H9 (cell line): ENCODE measurements around the gene NECAP2. TPM values are rescaled to one million over a fixed set of nuclear protein-coding genes. Genes with fewer than 3 reads are reported as not detected.
"Not testable (repeated sequence)": the region's sequence is repeated elsewhere in the genome, so short reads cannot be mapped to it uniquely, and the experiment has no call there.

Experiments
- DNase-seq: peaks from one replicate; pipeline ENCODE4 v3.0.0-alpha.2; 2017
- H2AFZ ChIP-seq: one replicate; pipeline ENCODE4 v1.6.1; 2013; ENCODE audit warnings: mild to moderate bottlenecking, low read length, control low read depth, moderate library complexity
- H2AK5ac ChIP-seq: 2 replicates; pipeline ENCODE4 v1.6.1; 2013; ENCODE audit warnings: low read length, control low read depth, mixed read lengths; ENCODE audit not compliant: insufficient read length
- H2BK120ac ChIP-seq: one replicate; pipeline ENCODE4 v1.6.1; 2013; ENCODE audit warnings: low read depth, mild to moderate bottlenecking, low read length, control low read depth, inconsistent platforms; ENCODE audit not compliant: poor library complexity, severe bottlenecking
- H2BK12ac ChIP-seq: 2 replicates; pipeline ENCODE4 v1.6.1; 2013; ENCODE audit warnings: low read length, control low read depth, mixed read lengths, low read depth; ENCODE audit not compliant: insufficient read length
- H2BK15ac ChIP-seq: 2 replicates; pipeline ENCODE4 v1.6.1; 2013; ENCODE audit warnings: low read depth, low read length, control low read depth
- H2BK20ac ChIP-seq: one replicate; pipeline ENCODE4 v1.6.1; 2013; ENCODE audit warnings: low read depth, mild to moderate bottlenecking, low read length, control low read depth, inconsistent platforms; ENCODE audit not compliant: poor library complexity, severe bottlenecking
- H2BK5ac ChIP-seq: 2 replicates; pipeline ENCODE4 v1.6.1; 2013; ENCODE audit warnings: low read length, control low read depth, mixed read lengths; ENCODE audit not compliant: insufficient read length
- H3K14ac ChIP-seq: 2 replicates; pipeline ENCODE4 v1.6.1; 2013; ENCODE audit warnings: low read length, control low read depth; ENCODE audit not compliant: insufficient read depth
- H3K18ac ChIP-seq: 2 replicates; pipeline ENCODE4 v1.6.1; 2013; ENCODE audit warnings: low read depth, mild to moderate bottlenecking, mixed read lengths, low read length, control low read depth; ENCODE audit not compliant: insufficient read length
- H3K23ac ChIP-seq: 2 replicates; pipeline ENCODE4 v1.6.1; 2013; ENCODE audit warnings: low read length, control low read depth, mixed read lengths, low read depth; ENCODE audit not compliant: insufficient read length
- H3K23me2 ChIP-seq: 2 replicates; pipeline ENCODE4 v1.6.1; 2013; ENCODE audit warnings: low read depth, mild to moderate bottlenecking, mixed read lengths, low read length, control low read depth; ENCODE audit not compliant: insufficient read length, poor library complexity, severe bottlenecking
- H3K27ac ChIP-seq: 2 replicates; pipeline ENCODE4 v1.5.1; 2013; ENCODE audit warnings: low read length, control low read depth, mixed read lengths, low read depth; ENCODE audit not compliant: insufficient read length
- H3K27me3 ChIP-seq: 2 replicates; pipeline ENCODE4 v1.6.1; 2013; ENCODE audit warnings: low read length, control low read depth, inconsistent platforms; ENCODE audit not compliant: insufficient read depth
- H3K4ac ChIP-seq: 2 replicates; pipeline ENCODE4 v1.6.1; 2013; ENCODE audit warnings: low read depth, mild to moderate bottlenecking, control low read depth, inconsistent platforms, low read length, moderate library complexity
- H3K4me1 ChIP-seq: 2 replicates; pipeline ENCODE4 v1.6.1; 2013; ENCODE audit warnings: low read length, control low read depth, inconsistent platforms; ENCODE audit not compliant: insufficient read depth
- H3K4me2 ChIP-seq: 2 replicates; pipeline ENCODE4 v1.6.1; 2013; ENCODE audit warnings: low read length, control low read depth, mixed read lengths; ENCODE audit not compliant: insufficient read length, insufficient read depth
- H3K56ac ChIP-seq: 2 replicates; pipeline ENCODE4 v1.6.1; 2013; ENCODE audit warnings: low read depth, mild to moderate bottlenecking, mixed read lengths, low read length, control low read depth; ENCODE audit not compliant: insufficient read length
- H3K79me1 ChIP-seq: 2 replicates; pipeline ENCODE4 v1.6.1; 2013; ENCODE audit warnings: low read depth, mild to moderate bottlenecking, moderate library complexity, low read length, control low read depth, inconsistent platforms; ENCODE audit not compliant: insufficient read depth, poor library complexity, severe bottlenecking
- H3K79me2 ChIP-seq: 2 replicates; pipeline ENCODE4 v1.6.1; 2013; ENCODE audit warnings: low read length, control low read depth, inconsistent platforms; ENCODE audit not compliant: insufficient read depth
- H3K9ac ChIP-seq: 2 replicates; pipeline ENCODE4 v1.6.1; 2013; ENCODE audit warnings: low read length, control low read depth, mixed read lengths; ENCODE audit not compliant: insufficient read length; ENCODE audit errors: extremely low read depth
- H3K9me3 ChIP-seq: one replicate; pipeline ENCODE4 v1.6.1; 2013; ENCODE audit warnings: low read depth, low read length, inconsistent platforms; ENCODE audit not compliant: control insufficient read depth
- H3T11ph ChIP-seq: one replicate; pipeline ENCODE4 v1.6.1; 2013; ENCODE audit warnings: mild to moderate bottlenecking, low read length, control low read depth, inconsistent platforms
- H4K20me1 ChIP-seq: one replicate; pipeline ENCODE4 v1.6.1; 2013; ENCODE audit not compliant: control insufficient read depth, insufficient read length, insufficient read depth
- H4K5ac ChIP-seq: 2 replicates; pipeline ENCODE4 v1.6.1; 2013; ENCODE audit warnings: low read depth, mild to moderate bottlenecking, mixed read lengths, low read length, control low read depth; ENCODE audit not compliant: insufficient read length
- H4K8ac ChIP-seq: replicated peaks from 2 replicates; pipeline ENCODE4 v1.6.1; 2013; ENCODE audit warnings: low read length, control low read depth, mixed read lengths, low read depth; ENCODE audit not compliant: insufficient read length
- H4K91ac ChIP-seq: 2 replicates; pipeline ENCODE4 v1.6.1; 2013; ENCODE audit warnings: low read depth, mild to moderate bottlenecking, moderate library complexity, mixed read lengths, low read length, control low read depth; ENCODE audit not compliant: insufficient read length
- H3K27ac Mint-ChIP-seq, 3 experiments: 2 replicates in 2 of 3; 3 replicates in 1 of 3; pipeline ENCODE4 v1.8.0; 2020 to 2021; ENCODE audit warnings: mixed read lengths in 3 of 3, mild to moderate bottlenecking in 1 of 3, moderate library complexity in 1 of 3
- H3K27me3 Mint-ChIP-seq: 2 replicates; pipeline ENCODE4 v1.8.0; 2021; ENCODE audit warnings: low read depth, mild to moderate bottlenecking, moderate library complexity, mixed read lengths
- H3K36me3 Mint-ChIP-seq, 3 experiments: 2 replicates in 2 of 3; 3 replicates in 1 of 3; pipeline ENCODE4 v1.8.0; 2020 to 2021; ENCODE audit warnings: low read depth in 3 of 3, mixed read lengths in 3 of 3; ENCODE audit not compliant: insufficient read depth in 1 of 3
- H3K4me1 Mint-ChIP-seq, 2 experiments: 2 replicates each; pipeline ENCODE4 v1.8.0; 2020; ENCODE audit warnings: mixed read lengths in 2 of 2
- H3K4me3 Mint-ChIP-seq, 2 experiments: 2 replicates in 1 of 2; 3 replicates in 1 of 2; pipeline ENCODE4 v1.8.0; 2020 to 2021; ENCODE audit warnings: mild to moderate bottlenecking in 2 of 2, mixed read lengths in 2 of 2, moderate library complexity in 1 of 2
- H3K9me3 Mint-ChIP-seq, 2 experiments: 2 replicates in 1 of 2; 3 replicates in 1 of 2; pipeline ENCODE4 v1.8.0; 2020; ENCODE audit warnings: mild to moderate bottlenecking in 2 of 2, mixed read lengths in 2 of 2, moderate library complexity in 1 of 2
- WGBS: extraction: QIAGEN DNeasy Blood & Tissue Kit; methylation state at CpG from one replicate; pipeline ENCODE4 v1.1.7; 2013; ENCODE audit warnings: missing lambda C conversion rate, low lambda C conversion rate, mixed read lengths; ENCODE audit not compliant: insufficient read length; ENCODE audit errors: extremely low coverage; 5-methylcytosine and 5-hydroxymethylcytosine counted together
- total RNA-seq: library from RNA; stranded (reverse); gene quantifications from 2 replicates; pipeline ENCODE4 v1.2.1, GENCODE V29; 2021
- TF ChIP-seq, protein P1 (sequence below): fragments of 200-600 bp; sonication (generic); conservative IDR thresholded peaks from 3 replicates; pipeline ENCODE4 v1.8.0; 2021; ENCODE audit warnings: antibody characterized with exemption, mild to moderate bottlenecking

Gene NECAP2
- total RNA-seq, 1 experiment from 2014 or later, result 33.2 TPM

DNA sequence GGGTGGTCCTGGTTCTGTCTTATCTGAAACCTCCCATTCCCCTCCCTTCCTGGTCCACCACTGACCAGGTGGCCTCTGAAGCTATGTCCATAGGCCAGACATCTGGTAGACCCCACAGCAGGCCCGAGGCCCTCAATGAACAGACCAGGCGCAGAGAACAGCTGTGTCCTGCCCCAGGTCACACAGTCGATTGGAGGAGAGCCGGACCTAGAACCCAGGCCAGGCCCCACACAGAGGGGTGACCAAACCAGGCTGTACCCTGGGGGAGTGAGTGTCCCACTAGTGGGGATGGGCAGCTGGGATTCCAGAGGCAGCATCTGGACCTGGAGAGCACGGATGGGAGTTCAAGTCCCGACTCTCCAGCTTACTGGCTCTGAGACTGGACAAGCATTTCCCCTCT lies 44.4 kb downstream of the NECAP2 start:
- Histone ChIP-seq H4K8ac (no peak overlapping the region), H3T11ph (no peak overlapping the region), H3K4ac (no peak overlapping the region), H3K18ac (no peak overlapping the region), H3K4me1 (no peaks in the 10 kb centered on the region), H2AK5ac (no peak overlapping the region), H2BK5ac (no peak overlapping the region), H3K27me3 (no peaks in the 10 kb centered on the region), H4K20me1 (no peaks in the 10 kb centered on the region), H3K4me2 (no peak overlapping the region), H2BK20ac (no peak overlapping the region), H2BK15ac (no peak overlapping the region), H3K9me3 (no peaks in the 10 kb centered on the region), H4K5ac (no peak overlapping the region), H3K23me2 (no peaks in the 10 kb centered on the region), H2BK12ac (no peak overlapping the region), H3K23ac (no peak overlapping the region), H4K91ac (no peak overlapping the region), H3K14ac (no peak overlapping the region), H2BK120ac (no peak overlapping the region), H3K9ac (no peak overlapping the region), H3K79me2 (no peaks in the 10 kb centered on the region), H2AFZ (no peak overlapping the region), H3K56ac (no peak overlapping the region), H3K27ac (no peak overlapping the region), H3K79me1 (no peaks in the 10 kb centered on the region)
- no CpG with 5 or more reads among the region's 6 CpGs for WGBS
- Mint-ChIP-seq H3K4me1 (no peaks in the 10 kb centered on the region), H3K9me3 (no peaks in the 10 kb centered on the region; a peak in 1 of 5 replicates), H3K36me3 (peaks cover 8 to 52% (median 38%) of the 10 kb centered on the region in 3 experiments), H3K4me3 (no peak overlapping the region), H3K27me3 (no peaks in the 10 kb centered on the region), H3K27ac (peak overlapping the region in 1 of 3 experiments; percentile 47; a peak in 1 of 7 replicates)
- DNase-seq, result no peak
- TF ChIP-seq, protein P1, sequence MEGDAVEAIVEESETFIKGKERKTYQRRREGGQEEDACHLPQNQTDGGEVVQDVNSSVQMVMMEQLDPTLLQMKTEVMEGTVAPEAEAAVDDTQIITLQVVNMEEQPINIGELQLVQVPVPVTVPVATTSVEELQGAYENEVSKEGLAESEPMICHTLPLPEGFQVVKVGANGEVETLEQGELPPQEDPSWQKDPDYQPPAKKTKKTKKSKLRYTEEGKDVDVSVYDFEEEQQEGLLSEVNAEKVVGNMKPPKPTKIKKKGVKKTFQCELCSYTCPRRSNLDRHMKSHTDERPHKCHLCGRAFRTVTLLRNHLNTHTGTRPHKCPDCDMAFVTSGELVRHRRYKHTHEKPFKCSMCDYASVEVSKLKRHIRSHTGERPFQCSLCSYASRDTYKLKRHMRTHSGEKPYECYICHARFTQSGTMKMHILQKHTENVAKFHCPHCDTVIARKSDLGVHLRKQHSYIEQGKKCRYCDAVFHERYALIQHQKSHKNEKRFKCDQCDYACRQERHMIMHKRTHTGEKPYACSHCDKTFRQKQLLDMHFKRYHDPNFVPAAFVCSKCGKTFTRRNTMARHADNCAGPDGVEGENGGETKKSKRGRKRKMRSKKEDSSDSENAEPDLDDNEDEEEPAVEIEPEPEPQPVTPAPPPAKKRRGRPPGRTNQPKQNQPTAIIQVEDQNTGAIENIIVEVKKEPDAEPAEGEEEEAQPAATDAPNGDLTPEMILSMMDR, result no peak

DNA sequence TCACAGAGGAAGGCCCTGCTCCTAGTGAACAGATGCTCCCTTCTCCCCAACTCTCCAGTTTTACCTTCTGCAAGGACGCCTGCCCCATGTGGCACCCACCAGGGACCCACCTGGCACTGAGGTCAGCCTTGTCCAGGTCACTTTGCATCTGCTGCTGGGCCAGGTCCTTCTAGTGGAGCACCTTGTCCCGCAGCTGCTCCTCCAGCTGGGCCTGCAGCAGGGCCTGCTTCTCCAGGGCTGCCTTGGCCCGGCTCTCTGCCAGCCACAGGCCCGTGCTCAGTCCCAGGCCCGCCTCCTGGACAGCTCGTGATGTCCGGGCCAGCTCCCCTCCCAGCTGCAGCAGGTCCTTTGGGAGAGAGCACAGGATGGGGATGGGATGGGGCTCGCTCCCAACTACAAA lies 45.8 kb downstream of the NECAP2 start:
- H3K27me3 Mint-ChIP-seq, H3K9me3 ChIP-seq, H3K4me1 ChIP-seq, H4K91ac ChIP-seq, H3K79me2 ChIP-seq, H4K8ac ChIP-seq, H3K9me3 Mint-ChIP-seq, H3T11ph ChIP-seq, H3K79me1 ChIP-seq, H3K18ac ChIP-seq, H2BK20ac ChIP-seq, H4K20me1 ChIP-seq, H3K4me2 ChIP-seq, H2BK15ac ChIP-seq, H3K23me2 ChIP-seq, H2BK120ac ChIP-seq, H3K27me3 ChIP-seq, H4K5ac ChIP-seq, H2BK5ac ChIP-seq, H2AK5ac ChIP-seq, H3K27ac Mint-ChIP-seq, H3K4me3 Mint-ChIP-seq, H3K4me1 Mint-ChIP-seq, H3K4ac ChIP-seq, H2BK12ac ChIP-seq, H2AFZ ChIP-seq, H3K27ac ChIP-seq, H3K14ac ChIP-seq, H3K9ac ChIP-seq, H3K56ac ChIP-seq, DNase-seq, H3K23ac ChIP-seq: not testable (repeated sequence)
- H3K36me3 Mint-ChIP-seq, result peaks cover 8 to 39% (median 24%) of the 10 kb centered on the region in 3 experiments; a peak in 6 of 7 replicates
- WGBS, result no CpG with 5 or more reads among the region's 8 CpGs
